H4 (cell line): Measurements from ENCODE around the gene KRT38. TPM values are rescaled to one million over a fixed set of nuclear protein-coding genes. Genes with fewer than 3 reads are reported as not detected.
"Not testable (repeated sequence)": the region's sequence is repeated elsewhere in the genome, so short reads cannot be mapped to it uniquely, and the experiment has no call there.

ENCODE experiments used
- DNase-seq: peaks from one replicate; pipeline ENCODE4 v3.0.0-alpha.2; 2015; ENCODE audit warnings: low spot score
- total RNA-seq: library from RNA; depleted of rRNA; stranded (reverse); fragments of >200 nt; shearing (Covaris generic); gene quantifications from 2 replicates; pipeline ENCODE4 v1.2.3, GENCODE V29; 2014

KRT38 gene
- total RNA-seq, 1 experiment from 2014 or later: not detected

DNA sequence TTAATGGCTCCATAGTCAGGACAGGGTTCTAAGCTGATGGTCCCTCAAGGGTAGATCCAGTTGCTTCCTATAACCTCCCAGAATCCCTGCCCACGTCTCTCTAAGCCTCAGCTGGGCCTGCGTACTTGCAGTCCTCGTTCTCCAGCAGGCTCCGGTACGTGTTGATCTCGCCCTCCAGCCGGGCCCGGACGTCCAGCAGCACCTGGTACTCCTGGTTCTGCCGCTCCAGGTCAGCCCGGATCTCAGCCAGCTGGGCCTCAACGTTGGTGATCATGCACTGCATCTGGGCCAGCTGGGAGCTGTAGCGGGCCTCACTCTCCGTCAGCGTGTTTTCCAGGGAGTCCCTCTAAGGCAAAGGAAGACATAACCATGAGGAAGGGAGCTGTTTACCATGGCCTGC lies 21.9 kb upstream of the KRT38 start:
- no peak for DNase-seq

DNA sequence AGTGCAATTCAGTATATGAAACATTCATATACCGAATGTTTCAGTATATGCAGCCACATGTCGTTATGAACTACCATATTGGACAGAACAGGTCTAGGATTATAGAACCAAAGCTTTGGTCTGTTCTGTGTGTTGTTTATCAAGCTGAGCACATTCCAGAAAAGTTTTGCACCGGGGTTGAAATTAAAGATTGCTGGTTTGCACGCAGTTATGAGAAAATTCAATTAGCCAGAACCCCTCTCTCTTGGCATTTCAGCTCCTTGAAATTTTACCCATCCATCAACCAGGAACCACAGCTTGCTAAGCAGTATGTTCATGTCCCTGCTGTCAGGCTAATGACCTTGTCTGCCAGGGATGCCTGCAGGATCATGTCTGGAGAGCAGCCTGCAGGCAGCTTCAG lies 16.9 kb upstream of the KRT38 start:
- no peak for DNase-seq

DNA sequence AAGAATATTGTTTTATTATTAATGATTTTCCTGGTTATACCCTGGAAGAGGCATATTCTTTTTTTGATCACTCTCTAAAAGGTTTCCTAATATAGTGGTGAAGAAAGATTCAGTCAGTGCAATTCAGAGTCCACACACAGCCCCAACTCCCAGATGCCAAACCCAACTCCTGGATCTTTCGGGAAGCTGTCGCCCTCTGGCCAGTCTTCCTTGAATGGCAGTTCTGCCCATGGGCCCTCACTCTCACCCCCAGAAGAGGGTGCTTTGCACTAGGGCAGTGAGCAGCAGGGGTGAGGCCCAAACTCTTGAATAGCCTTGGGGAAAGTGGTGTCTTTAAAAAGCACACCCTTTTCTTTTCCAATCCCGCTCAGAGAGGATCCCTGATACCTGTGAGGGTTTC lies 15.4 kb upstream of the KRT38 start:
- no peak for DNase-seq

DNA sequence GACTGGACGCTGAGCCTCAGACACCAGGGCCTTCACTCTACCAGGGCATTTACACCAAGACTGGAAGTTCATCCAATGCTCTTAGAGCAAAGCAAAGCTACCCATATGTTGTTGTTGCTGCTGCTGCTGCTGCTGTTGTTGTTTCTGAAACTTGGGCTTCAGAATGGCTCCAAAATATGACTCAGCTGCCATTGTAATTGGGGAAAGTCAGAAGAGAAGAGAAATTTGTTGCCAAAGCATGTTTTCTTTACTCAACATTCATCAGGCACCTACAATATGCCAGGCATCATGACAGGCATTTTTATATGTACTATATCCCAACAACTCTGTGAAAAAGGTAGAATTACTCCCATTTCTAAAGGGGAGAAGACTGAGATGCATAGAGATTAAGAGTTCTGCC lies 14.5 kb upstream of the KRT38 start:
- no peak for DNase-seq

DNA sequence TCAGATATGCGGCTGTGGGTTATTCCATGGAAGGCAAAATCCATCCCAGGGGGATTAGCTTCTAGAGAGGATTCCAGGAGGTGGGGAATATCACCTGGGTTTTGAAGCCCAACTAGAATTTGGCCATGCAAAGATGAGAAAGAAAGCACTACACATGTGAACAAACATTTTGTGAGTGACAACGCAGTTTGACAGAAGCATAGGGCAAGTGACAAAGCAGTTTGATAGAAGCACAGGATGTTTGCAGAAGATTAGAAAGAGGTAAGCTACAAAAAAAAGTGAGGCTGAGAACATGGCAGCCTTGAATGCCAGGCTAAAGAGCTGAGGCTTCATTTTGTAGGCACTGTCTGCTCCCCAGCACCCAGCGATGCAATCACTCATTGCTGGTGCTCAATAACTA lies 12.3 kb upstream of the KRT38 start:
- no peak for DNase-seq

DNA sequence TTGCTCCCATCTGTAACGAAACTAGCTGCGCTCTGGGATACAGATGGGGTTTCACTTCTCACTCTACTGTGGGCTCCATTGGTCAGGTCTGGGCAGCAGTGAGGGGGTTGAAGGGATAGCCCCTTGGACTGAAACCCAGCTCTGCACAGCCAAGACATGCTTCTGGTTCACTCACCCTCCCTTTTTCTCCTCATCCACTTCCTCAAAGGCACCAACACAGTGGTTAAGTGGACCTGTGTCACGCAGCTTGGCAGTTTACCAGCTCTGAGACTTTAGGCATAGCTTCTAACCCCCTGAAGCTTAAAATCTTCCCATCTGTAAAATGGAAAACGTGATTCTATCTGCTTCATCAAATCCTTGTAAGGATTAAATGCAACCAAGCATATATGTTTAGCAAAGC lies 11.5 kb upstream of the KRT38 start:
- no peak for DNase-seq

DNA sequence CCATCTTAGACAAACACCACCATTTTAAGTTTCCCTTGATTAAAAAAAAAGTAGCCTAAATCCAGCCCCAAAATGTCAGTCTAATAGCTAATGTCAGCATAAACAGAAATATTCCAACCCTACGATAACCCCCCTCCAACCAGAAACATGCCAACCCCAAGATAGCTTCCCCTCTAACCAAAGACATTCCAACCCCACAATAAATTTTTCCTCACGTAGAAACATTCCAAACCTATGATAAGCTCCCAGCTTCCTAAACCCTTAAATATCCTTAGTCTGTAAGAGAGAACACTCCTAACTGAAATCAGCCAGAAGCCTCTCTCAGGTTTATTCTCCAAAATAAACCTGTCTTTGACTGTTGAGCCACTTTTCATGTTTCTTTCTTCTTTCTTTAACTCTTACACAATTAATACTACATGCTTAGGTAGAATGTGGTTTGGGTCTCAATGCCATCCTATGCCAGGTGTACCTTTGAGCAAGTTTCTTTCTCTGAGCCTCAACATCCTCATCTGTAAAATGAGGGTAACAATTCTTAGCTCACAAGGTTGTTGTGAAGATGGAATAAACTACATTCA lies 10.5 kb upstream of the KRT38 start:
- no peak for DNase-seq

DNA sequence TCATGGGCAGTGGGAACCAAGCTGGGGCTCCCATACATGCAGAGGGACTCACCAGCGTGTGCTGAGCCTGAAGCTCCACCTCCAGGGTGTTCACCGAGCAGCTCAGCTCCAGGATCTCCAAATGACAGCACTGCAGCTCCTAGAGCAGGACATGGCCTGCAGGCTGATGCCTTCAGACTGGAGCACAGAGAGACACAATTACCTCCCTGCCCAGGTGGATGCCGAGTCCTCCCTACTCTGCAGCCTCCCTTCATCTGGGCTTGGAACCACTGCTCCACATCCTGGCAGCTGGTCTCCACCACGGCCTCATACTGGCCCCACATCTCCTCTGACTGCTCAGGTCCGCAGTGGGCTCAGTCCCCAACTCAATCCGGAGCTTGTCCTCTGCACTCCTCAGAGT lies 8.2 kb upstream of the KRT38 start:
- no peak for DNase-seq

DNA sequence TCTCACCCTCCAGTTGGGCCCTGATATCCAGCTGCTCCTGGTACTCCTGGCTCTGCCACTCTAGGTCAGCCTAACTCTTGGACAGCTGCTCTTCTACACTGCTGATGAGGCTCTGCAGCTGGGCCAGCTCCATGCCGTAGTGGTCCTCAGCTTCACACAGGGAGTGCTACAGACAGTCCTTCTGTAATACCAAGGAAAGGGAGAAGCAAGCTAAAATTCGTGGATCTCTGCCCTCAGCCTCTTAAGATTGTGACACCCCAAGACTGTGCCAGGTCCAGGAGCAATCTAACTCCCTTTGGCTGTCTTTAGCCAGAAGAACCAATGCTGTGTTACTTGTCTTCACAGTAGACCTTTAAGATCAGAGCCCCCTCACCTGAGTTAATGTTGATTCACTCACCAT lies 7.7 kb upstream of the KRT38 start:
- no peak for DNase-seq

DNA sequence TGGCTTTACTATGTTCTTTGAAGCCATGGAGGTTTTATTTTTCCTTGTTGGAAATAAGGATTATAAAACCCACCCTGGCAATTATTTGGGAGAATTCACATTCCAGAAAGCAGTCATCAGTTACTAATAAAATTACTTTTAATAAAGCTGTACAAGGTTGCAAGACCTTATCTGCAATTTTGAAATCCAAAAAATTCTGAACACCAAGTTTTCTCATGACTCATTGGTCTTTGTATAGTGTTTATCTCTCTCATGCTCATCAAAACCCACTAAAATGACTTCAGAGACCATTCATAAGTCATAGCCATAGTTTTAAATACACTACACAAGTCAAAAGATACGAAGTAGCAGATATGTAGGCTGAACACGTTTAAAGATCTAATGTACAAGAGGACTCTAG lies 6.0 kb upstream of the KRT38 start:
- DNase-seq: no peak

DNA sequence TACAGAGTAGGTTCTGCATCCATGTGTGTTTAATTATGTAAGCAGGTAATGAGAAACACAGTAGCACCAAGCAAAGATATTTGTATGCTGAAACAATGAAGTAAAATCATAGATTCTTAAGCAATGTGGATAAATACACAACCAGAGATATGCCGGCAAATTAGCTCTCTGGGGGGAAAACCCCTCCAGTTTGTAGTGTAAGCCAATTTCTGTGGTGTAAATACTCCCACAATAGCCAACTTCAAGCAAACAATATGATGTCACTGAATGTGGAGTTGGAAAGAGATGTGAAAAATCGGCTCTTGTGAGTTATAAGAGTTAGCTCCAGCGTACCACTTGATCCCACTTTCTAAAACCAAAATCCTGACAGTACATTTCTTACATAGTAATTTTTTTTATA lies 3.9 kb upstream of the KRT38 start:
- no peak for DNase-seq

DNA sequence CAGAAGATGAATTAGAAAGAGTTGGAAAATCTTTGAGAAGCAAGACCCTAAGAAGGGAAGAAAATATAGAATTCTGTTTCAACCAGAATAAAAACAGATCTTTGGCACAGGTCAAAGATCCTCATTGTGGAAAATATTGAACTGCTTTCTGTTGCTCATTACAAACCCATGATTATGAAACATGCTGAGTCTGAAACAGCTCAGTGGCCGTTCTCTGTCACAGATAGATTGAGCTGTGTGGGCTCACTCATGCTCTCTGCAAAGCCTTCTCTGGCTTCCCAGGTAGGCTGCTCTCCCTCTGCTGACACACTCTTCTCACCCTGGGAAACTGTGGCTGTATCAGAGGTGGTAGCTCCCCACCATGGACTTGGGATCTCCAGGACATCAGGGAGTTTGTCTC lies 3.4 kb upstream of the KRT38 start:
- no peak for DNase-seq

DNA sequence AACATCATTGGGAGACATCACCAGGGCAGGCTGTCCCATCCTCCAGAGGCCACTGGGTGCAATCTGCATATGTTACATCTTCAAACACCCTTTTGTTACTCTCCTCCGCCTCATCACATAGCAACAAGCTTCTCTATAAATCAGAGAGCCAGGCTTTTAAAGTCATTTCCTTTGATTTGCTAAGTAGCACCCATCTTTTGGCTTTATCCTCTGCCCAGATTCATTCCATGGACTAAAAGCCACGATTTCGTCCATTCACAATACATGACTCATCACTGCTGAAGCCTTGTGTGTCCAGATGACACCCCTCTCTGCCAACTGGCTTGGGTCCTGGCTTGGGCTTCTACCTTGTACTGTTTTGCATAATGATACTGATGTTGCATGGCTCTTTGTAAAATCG lies 2.0 kb upstream of the KRT38 start:
- no peak for DNase-seq

DNA sequence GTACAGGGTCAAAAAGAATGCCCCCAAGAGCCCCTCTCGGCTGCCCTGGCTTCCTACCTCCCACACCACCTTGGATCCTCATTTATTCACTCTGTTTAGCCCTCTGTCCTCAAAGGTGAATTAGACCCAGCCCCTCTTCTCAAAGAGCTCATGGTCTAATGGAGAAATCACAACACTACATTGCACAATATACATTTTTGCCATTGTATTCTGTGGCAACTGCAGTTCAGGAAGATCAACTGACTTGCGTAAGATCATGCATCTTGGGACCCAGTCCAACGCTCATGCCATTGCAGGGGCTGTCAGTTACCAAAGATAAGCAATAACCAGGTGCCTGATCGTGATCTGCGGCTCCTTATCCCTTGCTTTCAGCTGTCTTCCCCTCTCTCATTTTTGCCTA lies 1.4 kb downstream of the KRT38 start:
- no peak for DNase-seq

DNA sequence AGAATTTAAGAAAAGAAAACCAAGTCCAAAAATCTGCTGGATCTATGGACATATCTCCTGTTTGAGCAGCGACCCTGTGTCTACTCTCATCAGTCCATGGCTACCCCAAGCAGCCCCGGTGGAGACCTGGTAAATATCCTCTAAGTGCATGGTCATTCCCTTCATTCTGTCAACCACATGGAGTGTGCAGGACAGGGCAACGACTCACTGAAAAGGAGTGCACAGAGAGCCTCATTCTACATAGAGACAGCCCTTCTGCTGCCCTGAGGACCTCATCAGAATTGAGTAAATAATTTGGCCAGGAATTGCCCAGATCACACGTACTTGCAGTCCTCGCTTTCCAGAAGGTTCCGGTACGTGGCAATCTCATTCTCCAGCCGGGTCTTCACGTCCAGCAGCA lies 3.0 kb downstream of the KRT38 start:
- DNase-seq: no peak

DNA sequence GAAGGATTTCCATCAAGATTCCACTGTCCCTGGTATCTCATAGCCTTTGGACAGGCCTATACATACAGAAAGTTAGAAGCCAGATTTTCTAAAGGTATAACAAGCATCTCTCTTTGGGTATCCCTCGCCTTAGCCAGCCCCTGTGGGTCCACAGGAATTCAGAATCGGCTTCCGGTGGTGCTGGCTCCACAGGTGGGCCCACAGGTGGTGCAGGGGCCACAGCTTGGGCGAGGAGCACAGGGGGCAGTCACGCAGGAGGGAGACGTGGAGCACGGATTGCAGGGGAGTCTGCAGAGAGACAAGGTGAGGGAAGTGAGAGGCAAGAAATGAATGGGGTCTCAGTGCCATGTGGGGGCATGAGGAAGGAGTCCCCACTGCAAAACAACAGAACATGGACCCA lies 3.5 kb downstream of the KRT38 start:
- no peak for DNase-seq

DNA sequence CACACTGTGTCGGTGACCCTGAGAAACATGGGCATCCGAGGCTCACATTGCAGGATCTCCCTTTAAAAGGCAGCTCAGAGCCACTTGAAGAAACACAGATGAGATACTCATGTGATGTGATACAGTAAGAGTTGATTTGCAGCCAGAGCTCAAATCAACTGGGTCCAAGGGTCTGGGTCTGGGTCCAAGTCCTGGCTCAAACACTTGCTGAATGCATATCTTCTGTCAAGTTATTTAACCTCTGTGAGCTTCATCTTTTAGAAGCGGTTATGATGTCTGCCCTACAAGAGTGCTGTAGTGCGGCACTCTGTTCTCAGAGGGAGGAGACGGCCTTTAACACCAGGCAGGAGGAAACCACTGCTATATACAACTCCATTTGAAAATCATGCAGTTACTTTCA lies 6.4 kb downstream of the KRT38 start:
- no peak for DNase-seq

DNA sequence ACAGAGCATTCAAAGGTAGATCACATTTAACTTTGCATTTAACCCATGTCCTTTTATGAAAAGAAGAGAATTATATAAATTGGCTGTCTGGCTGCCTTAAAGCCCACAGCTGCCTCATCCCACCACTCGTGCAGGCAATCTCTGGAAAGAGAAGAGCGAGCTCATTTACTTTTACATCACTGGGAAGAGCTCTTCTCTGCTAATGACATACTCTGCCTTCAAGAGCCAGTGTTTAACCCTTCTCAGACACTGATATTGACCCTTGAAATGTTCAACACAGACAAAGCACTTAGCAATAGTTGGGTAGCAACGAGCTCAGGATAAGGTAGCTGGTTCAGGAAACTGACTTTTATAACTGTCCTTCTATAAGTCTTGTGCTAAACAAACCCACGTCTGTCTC lies 6.8 kb downstream of the KRT38 start:
- no peak for DNase-seq

DNA sequence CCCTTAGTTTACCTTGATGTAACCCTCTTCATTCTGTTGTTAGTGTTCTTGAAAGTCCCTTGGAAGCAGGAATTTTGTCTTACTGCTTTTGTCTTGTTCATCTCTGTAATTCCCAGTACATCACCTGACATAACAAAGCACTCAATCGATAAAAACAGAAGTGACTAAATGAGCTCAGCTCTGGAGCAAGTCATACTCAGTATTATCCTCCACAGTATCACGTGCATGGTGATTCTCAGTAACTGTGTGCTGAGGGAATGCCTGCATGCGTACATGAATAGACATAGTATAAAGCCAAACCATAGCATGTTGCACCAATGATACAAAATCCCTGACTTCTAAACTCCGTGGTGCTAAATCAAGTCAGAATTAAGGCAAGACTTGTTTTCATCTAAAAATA lies 7.2 kb downstream of the KRT38 start:
- no peak for DNase-seq

DNA sequence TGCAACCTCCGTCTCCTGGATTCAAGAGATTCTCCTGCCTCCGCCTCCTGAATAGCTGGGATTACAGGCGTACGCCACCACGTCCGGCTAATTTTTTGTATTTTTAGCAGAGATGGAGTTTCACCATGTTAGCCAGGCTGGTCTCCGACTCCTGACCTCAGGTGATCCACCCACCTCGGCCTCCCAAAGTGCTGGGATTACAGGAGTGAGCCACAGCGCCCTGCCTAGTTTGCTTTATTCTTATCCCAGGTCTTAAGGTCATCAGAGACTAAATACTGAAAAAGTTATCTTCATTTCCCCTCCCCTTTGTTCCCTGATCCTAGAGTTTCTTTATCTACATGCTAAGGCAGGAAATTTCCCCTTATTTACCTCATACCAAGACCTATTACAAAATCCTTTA lies 10.4 kb downstream of the KRT38 start:
- not testable (repeated sequence) for DNase-seq

DNA sequence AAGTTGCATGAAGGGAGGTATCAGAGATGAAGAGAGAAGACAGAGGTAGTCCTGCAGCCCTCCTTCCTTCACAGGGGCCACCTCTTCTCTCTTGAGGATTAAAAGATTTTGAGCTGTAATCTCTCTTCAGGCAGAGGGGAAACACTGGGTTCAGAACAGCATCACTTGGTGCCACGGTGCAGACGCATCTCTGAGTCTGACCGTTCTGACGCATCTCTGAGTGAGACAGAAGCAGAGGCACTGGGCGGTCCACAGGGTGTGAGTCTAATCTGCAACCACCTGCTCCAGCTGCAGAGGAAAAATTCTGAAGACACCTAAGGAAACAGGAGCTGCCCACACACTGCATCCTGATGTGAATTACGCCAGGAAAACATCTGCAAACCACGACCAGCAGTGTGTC lies 11.1 kb downstream of the KRT38 start:
- no peak for DNase-seq

DNA sequence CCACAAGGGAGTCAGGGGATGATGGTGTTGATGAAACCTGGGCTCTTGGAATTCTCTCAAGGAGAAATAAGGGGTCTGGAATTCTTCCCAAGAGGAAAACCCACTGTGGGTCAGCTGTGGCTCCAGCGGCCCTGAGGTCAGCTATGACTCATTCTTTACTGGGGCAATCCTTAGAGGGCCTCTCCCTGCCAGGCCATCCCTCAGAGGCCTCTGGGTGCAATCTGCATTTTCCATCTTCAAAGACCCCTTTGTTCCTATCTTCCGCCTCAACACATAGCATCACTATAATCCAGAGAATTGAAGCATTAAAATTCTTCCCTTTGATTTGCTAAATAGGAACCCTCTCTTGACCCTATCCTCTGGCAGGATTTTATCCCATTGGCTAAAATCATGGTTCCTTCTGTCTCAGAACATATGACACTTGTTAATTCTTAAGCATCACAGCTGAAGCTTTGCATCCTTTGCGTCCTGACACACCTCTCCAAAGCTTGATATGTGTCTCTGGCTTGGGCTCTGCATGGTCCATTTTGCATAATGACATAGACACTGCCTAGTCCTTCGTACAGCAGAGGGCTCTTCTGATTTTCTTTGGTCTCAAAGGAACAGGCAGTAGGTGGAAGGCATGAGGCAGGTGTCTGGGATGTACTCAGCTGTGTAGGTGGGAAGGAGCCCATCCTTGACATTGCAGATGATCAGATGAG lies 12.0 kb downstream of the KRT38 start:
- DNase-seq: no peak

DNA sequence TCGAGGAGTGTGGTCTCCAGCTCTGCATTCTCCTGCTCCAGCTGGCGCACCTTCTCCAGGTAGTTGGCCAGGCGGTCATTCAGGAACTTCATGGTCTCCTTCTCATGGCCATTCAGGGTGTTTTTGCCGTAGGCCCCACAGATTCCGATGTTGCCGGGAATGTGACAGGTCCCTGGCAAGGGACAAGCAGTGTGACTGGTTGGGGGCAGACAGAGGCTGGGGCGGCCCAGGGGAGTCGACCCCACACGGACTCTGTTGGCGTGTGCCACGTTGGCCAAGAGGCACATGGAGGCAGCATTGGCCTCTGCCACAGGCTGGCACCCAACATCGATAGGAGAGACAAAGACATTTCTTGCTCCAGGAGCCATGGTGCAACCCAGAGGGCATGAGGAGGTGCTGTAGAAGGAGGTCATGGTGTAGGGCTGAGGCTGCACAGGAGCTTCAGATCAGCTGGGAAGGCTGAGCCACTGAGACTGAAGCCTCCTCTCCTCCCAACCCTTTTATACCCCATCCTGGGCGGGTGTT lies 16.6 kb downstream of the KRT38 start, which contains the start of gene KRT37:
Gene KRT37 (minus strand): TSS at position 475 of the 525 bp plus-strand sequence. CDS start 62 bp downstream, at position 413.
- no peak for DNase-seq

DNA sequence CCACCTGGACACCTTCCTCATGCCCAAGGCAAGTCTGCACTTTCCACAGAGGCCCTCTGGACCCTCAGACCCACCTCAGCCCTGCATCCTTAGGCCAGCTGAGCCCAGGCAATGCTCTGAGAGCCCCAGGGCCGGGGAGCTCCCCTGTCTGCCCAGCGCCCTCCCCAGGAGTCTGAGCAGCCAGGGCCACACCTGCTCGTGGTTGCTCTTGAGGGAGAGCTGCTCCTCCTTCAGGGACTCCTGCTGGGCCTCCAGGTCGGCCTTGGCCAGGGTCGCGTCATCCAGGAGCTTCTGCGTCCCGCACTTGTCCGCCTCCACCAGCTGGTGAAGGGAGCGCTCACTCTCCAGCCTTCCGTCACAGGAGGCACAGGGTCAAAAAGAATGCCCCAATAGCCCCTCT lies 18.2 kb downstream of the KRT38 start:
- DNase-seq: not testable (repeated sequence)
